Astrocyte (in vitro differentiated cells and primary cell): ENCODE data around the gene EDC3. TPM values are rescaled to one million over a fixed set of nuclear protein-coding genes. Genes with fewer than 3 reads are reported as not detected.
A peak's percentile ranks its signal among the peaks of the same experiment; 100 is the strongest.
"Not testable (repeated sequence)": the region's sequence is repeated elsewhere in the genome, so short reads cannot be mapped to it uniquely, and the experiment has no call there.

Experiments
- DNase-seq: peaks from one replicate; pipeline ENCODE4 v3.0.0-alpha.2; 2010; ENCODE audit warnings: low read depth
- FAIRE-seq: peaks from 2 replicates; lab custom pipeline; 2011; peaks lifted over from hg19 to GRCh38; lab: Jason Lieb, UNC
- H2AFZ ChIP-seq: 2 replicates; pipeline ENCODE4 v1.6.0; 2012; ENCODE audit warnings: low read depth, low read length, inconsistent platforms
- H3K27ac ChIP-seq: 2 replicates; pipeline ENCODE4 v1.5.1; 2011; ENCODE audit warnings: low read depth, low read length, inconsistent platforms
- H3K27me3 ChIP-seq: 2 replicates; pipeline ENCODE4 v1.6.0; 2011; ENCODE audit warnings: low read length, inconsistent platforms; ENCODE audit not compliant: insufficient read depth
- H3K36me3 ChIP-seq: 2 replicates; pipeline ENCODE4 v1.5.1; 2011; ENCODE audit warnings: low read length, inconsistent platforms; ENCODE audit not compliant: insufficient read depth
- H3K4me1 ChIP-seq: 2 replicates; pipeline ENCODE4 v1.5.1; 2011; ENCODE audit warnings: low read length, inconsistent platforms; ENCODE audit not compliant: insufficient read depth
- H3K4me2 ChIP-seq: 2 replicates; pipeline ENCODE4 v1.6.0; 2012; ENCODE audit warnings: low read length, inconsistent platforms
- H3K4me3 ChIP-seq: 2 replicates; pipeline ENCODE4 v1.5.1; 2011; ENCODE audit warnings: low read depth, mild to moderate bottlenecking, low read length, inconsistent platforms; ENCODE audit not compliant: insufficient read depth
- H3K79me2 ChIP-seq: 2 replicates; pipeline ENCODE4 v1.6.0; 2012; ENCODE audit warnings: mild to moderate bottlenecking, low read length, inconsistent platforms; ENCODE audit not compliant: insufficient read depth
- H3K9ac ChIP-seq: 2 replicates; pipeline ENCODE4 v1.6.0; 2012; ENCODE audit warnings: mild to moderate bottlenecking, low read length, inconsistent platforms
- H3K9me3 ChIP-seq: 2 replicates; pipeline ENCODE4 v1.5.1; 2012; ENCODE audit warnings: low read depth, mild to moderate bottlenecking, low read length, inconsistent platforms; ENCODE audit not compliant: insufficient read depth
- H4K20me1 ChIP-seq: 2 replicates; pipeline ENCODE4 v1.6.0; 2012; ENCODE audit warnings: low read length, inconsistent platforms; ENCODE audit not compliant: insufficient read depth
- H3K27ac Mint-ChIP-seq: one replicate; pipeline ENCODE4 v1.8.0; 2021; ENCODE audit warnings: mild to moderate bottlenecking, mixed read lengths; ENCODE audit not compliant: unreplicated experiment
- H3K27me3 Mint-ChIP-seq: one replicate; pipeline ENCODE4 v1.8.0; 2021; ENCODE audit warnings: low read depth, mixed read lengths; ENCODE audit not compliant: unreplicated experiment
- H3K36me3 Mint-ChIP-seq: one replicate; pipeline ENCODE4 v1.8.0; 2021; ENCODE audit warnings: low read depth, mixed read lengths; ENCODE audit not compliant: unreplicated experiment
- H3K4me1 Mint-ChIP-seq: one replicate; pipeline ENCODE4 v1.8.0; 2021; ENCODE audit warnings: low read depth, mixed read lengths; ENCODE audit not compliant: unreplicated experiment
- H3K4me3 Mint-ChIP-seq: one replicate; pipeline ENCODE4 v1.8.0; 2021; ENCODE audit warnings: mild to moderate bottlenecking, moderate library complexity, mixed read lengths; ENCODE audit not compliant: unreplicated experiment
- H3K9me3 Mint-ChIP-seq: one replicate; pipeline ENCODE4 v1.8.0; 2021; ENCODE audit warnings: mild to moderate bottlenecking, mixed read lengths; ENCODE audit not compliant: unreplicated experiment
- CTCF ChIP-seq: IDR thresholded peaks from 2 replicates; pipeline ENCODE4 v1.5.1; 2011; ENCODE audit warnings: low read depth, mild to moderate bottlenecking, inconsistent platforms, low read length, moderate library complexity; ENCODE audit not compliant: insufficient read depth
- EZH2 ChIP-seq: IDR thresholded peaks from 2 replicates; pipeline ENCODE4 v1.6.1; 2012; ENCODE audit warnings: mild to moderate bottlenecking, low read length, inconsistent platforms; ENCODE audit not compliant: insufficient read depth
- total RNA-seq: library from RNA; stranded (reverse); gene quantifications from 2 replicates; pipeline ENCODE4 v1.2.1, GENCODE V29; 2021

Gene EDC3
- total RNA-seq, 1 donor from 2014 or later = 47.6 TPM

GRCh38 chr15:74631408-74631807, 64.4 kb downstream of the EDC3 start:
- Histone ChIP-seq H3K36me3 (peaks cover 36% of the 10 kb centered on the region), H2AFZ (no peak overlapping the region), H3K4me3 (no peak overlapping the region), H4K20me1 (peaks cover 93% of the 10 kb centered on the region), H3K9me3 (no peaks in the 10 kb centered on the region), H3K27me3 (no peaks in the 10 kb centered on the region), H3K27ac (no peak overlapping the region), H3K79me2 (no peaks in the 10 kb centered on the region), H3K9ac (peak overlapping the region; percentile 15), H3K4me1 (no peaks in the 10 kb centered on the region), H3K4me2 (no peak overlapping the region)
- TF ChIP-seq CTCF (no peak), EZH2 (no peak)
- no peaks in the 10 kb centered on the region for H3K27me3 Mint-ChIP-seq
- no peaks in the 10 kb centered on the region for H3K4me1 Mint-ChIP-seq
- no peak for FAIRE-seq
- no peak overlapping the region for H3K4me3 Mint-ChIP-seq
- H3K9me3 Mint-ChIP-seq = no peaks in the 10 kb centered on the region
- H3K27ac Mint-ChIP-seq = no peak overlapping the region
- H3K36me3 Mint-ChIP-seq = peaks cover 12% of the 10 kb centered on the region
- no peak for DNase-seq

- no peaks in the 10 kb centered on the region for H3K9me3 ChIP-seq
- Mint-ChIP-seq H3K4me3 (no peak overlapping the region), H3K9me3 (no peaks in the 10 kb centered on the region), H3K4me1 (no peaks in the 10 kb centered on the region), H3K27ac (no peak overlapping the region), H3K36me3 (peaks cover 12% of the 10 kb centered on the region), H3K27me3 (no peaks in the 10 kb centered on the region)
- H4K20me1 ChIP-seq = peaks cover 93% of the 10 kb centered on the region
- H3K4me2 ChIP-seq = no peak overlapping the region
- DNase-seq (no peak), FAIRE-seq (no peak)
- H3K9ac ChIP-seq = peak overlapping the region; percentile 15
- no peaks in the 10 kb centered on the region for H3K27me3 ChIP-seq
- peaks cover 40% of the 10 kb centered on the region for H3K36me3 ChIP-seq
- no peaks in the 10 kb centered on the region for H3K4me1 ChIP-seq
- no peak overlapping the region for H3K27ac ChIP-seq
- H2AFZ ChIP-seq = no peak overlapping the region
- no peak overlapping the region for H3K4me3 ChIP-seq
- TF ChIP-seq CTCF (no peak), EZH2 (no peak)
- H3K79me2 ChIP-seq = peaks cover 1% of the 10 kb centered on the region
Measured at GRCh38 chr15:74631087-74631385, 64.8 kb downstream of the EDC3 start.

- H3K4me3 Mint-ChIP-seq = no peak overlapping the region
- no peaks in the 10 kb centered on the region for H3K4me1 Mint-ChIP-seq
- H3K4me1 ChIP-seq = no peaks in the 10 kb centered on the region
- no peak overlapping the region for H3K4me3 ChIP-seq
- no peak overlapping the region for H3K9ac ChIP-seq
- H2AFZ ChIP-seq = no peak overlapping the region
- peaks cover 16% of the 10 kb centered on the region for H3K36me3 Mint-ChIP-seq
- H3K4me2 ChIP-seq = no peak overlapping the region
- H3K27me3 Mint-ChIP-seq = no peaks in the 10 kb centered on the region
- no peak overlapping the region for H3K27ac Mint-ChIP-seq
- peaks cover 91% of the 10 kb centered on the region for H4K20me1 ChIP-seq
- no peaks in the 10 kb centered on the region for H3K9me3 Mint-ChIP-seq
- peaks cover 45% of the 10 kb centered on the region for H3K36me3 ChIP-seq
- no peak overlapping the region for H3K27ac ChIP-seq
- DNase-seq = no peak
- TF ChIP-seq CTCF (no peak), EZH2 (no peak)
- FAIRE-seq = no peak
- H3K27me3 ChIP-seq = no peaks in the 10 kb centered on the region
- H3K9me3 ChIP-seq = no peaks in the 10 kb centered on the region
- H3K79me2 ChIP-seq = peaks cover 5% of the 10 kb centered on the region
Measured at GRCh38 chr15:74630284-74631086, 65.3 kb downstream of the EDC3 start.

GRCh38 chr15:74629696-74630095, 66.1 kb downstream of the EDC3 start:
- not testable (repeated sequence) for H3K27me3 ChIP-seq, H3K4me3 Mint-ChIP-seq, H3K4me1 Mint-ChIP-seq, H3K27ac ChIP-seq, H3K9ac ChIP-seq, H3K4me3 ChIP-seq, H3K9me3 ChIP-seq, H3K9me3 Mint-ChIP-seq, H3K27me3 Mint-ChIP-seq, H2AFZ ChIP-seq, H3K79me2 ChIP-seq, H3K4me1 ChIP-seq, DNase-seq, H3K4me2 ChIP-seq, FAIRE-seq
- peaks cover 21% of the 10 kb centered on the region for H3K36me3 Mint-ChIP-seq
- peak overlapping the region; percentile 41 for H3K27ac Mint-ChIP-seq
- Histone ChIP-seq H3K36me3 (peaks cover 48% of the 10 kb centered on the region), H4K20me1 (peaks cover 91% of the 10 kb centered on the region)
